Activated naive CD4-positive, alpha-beta T cell (primary cell): ENCODE measurements around the gene RFX8.
"Not testable (repeated sequence)": the region's sequence is repeated elsewhere in the genome, so short reads cannot be mapped to it uniquely, and the experiment has no call there.

Experiments
- DNase-seq, 4 experiments: peaks; one replicate each; lab custom pipeline; 2025; lab: John Stamatoyannopoulos, UW

Gene RFX8

DNA sequence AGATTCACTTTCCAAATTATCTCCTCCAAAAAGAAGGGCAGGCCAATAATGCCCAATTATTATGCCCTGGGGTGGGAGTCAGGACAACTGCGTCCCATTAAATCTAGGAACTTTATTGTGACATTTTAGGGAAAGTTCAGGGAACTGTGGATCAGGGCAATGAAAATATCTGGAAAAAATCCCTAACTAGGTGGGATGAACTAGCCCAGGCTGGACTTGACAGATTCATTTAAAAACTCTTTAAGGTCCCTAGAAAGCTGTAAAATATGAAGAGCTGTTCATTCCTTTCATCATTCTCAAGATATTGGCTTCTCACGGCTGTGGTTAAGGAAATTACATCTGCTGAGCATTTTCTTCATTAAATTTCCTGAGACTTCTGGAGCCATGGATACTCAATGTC, 95.8 kb downstream of the RFX8 start:
- no peak for DNase-seq

DNA sequence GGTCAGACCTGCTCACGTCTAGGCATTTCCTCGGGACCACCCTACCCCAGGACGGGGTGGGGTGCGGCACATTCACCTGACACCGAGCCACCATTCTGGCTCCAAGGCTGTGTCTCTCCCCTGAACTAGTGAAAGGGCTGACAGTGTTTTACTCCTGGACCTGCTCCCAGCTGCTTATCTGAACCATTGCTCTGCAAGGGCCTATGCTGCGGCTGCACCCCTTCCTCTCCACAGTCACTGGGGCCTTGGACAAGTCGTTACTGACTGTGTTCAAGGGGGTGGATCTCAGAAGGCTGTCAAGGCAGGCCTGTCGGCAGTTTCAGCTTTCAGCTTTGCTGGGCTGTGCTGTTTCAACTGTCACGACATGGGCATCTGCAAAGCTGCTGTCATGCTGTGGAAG, 99.3 kb downstream of the RFX8 start:
- no peak for DNase-seq

DNA sequence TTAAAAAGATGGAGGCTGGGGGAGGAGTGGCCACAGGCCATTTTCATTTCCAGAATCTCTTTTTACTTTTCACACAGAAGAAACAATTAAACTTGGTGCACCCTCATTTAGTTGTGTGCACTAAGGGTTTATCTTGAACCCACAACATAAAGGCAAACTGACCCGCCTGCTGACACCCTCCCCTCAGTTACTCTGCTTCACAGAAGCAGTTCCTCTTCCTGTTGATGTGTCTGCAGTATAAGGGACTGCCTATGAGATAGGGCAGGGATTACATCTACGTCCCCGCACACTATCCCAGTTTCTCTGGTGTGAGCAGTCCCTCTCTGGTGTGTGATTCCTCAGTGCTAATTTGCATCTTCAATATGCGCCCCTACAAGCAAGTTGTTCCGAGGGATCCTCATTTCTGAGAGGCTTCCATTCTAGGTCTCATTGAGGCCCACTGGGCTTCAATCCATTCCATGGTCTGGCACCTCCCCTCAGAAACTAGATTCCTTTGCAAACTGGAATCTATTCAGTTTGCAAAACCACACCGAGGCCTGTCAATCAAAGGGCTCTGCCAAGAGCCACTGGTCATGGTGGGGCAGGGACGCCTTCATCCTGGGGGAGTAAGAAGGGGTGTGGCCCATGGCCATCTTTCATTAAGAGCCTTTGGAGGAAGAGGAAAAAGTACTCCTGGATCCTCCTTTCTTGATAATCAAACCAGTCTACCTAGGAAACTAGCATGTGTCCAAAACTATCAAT, 99.9 kb downstream of the RFX8 start:
- no peak for DNase-seq

- no peak for DNase-seq
Measured at GRCh38 chr2:101372792-101373191, 102.1 kb downstream of the RFX8 start.

- DNase-seq, result no peak
Measured at GRCh38 chr2:101371636-101372035, 103.3 kb downstream of the RFX8 start.

GRCh38 chr2:101369100-101369499, 105.8 kb downstream of the RFX8 start:
- no peak for DNase-seq

GRCh38 chr2:101368376-101368775, 106.5 kb downstream of the RFX8 start:
- no peak for DNase-seq

DNA sequence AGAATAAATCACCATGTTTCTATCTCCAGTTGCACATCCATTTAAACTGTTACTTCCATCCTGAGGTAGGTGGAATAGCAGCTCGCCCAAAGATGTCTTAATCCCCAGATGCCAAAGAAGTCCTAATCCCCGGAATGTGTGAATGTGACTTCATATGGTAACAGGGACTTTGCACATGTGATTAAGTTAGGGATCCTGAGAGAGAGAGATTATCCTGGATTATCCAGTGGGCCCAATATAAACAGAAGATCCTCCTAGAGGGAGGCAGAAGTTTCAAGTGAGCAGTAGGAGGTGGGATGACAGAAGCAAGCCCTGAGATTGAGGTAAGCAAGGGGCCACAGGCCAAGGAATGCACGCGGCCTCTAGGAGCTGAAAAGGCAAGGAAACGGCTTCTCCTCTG, 107.4 kb downstream of the RFX8 start:
- DNase-seq, result no peak

DNA sequence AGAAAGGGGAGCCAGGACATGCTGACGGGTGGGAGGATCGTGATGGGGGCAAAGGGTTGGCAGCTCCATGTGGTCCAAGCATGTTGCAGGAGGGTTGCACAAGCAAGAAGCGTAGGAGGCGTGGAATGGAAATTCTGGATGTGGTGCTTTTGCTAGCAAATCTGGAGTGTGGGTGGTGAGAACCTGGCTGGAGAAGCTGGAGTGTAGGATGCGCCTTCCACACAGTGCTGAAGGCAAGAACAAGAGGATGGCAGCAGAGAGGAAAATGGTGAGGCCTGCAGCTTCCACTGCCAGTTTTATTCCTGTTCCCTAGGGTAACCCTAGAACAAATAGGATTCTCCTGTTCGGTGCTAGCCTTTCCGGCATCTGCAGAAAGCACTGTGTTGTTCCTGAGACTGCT, 110.0 kb downstream of the RFX8 start:
- no peak for DNase-seq

DNA sequence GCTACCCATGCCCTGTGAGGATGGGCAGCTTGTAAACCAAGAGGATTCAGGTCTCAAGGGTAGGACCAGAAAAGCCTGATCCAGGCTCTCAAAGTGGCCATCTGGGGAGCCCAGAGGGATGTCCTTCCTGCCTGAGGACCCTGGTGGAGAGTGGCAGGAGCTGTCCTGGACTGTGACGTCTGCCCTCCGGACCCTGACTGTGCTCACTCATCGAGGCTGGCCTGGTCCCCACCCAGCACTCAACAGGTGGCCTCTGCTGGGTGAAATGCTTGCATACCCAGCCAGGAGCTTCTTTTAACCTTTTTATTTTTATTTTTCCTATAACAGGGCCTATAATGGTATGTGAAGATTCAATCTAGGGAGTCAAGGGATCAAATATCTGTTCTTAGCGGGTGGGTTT, 112.1 kb downstream of the RFX8 start:
- no peak for DNase-seq

DNA sequence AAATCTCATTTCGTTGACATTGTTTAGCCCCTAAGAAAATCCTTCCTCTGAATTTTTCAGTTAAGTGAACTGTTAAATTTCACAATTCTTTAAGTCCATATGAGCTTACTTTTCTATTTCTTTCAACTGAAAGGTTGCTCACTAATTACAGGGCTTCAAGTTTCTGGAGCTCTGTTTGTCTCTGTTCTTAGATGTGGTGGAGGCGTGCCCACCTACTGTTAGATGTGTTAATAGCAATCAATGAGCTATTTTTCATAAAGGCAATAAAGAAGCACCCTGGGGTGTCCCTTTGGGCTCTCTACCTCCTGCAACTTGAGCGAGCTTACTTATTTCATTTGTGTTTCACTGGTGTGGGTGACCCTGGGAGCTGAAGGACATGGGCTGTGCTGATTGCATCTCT, 112.6 kb downstream of the RFX8 start:
- DNase-seq, result no peak

DNA sequence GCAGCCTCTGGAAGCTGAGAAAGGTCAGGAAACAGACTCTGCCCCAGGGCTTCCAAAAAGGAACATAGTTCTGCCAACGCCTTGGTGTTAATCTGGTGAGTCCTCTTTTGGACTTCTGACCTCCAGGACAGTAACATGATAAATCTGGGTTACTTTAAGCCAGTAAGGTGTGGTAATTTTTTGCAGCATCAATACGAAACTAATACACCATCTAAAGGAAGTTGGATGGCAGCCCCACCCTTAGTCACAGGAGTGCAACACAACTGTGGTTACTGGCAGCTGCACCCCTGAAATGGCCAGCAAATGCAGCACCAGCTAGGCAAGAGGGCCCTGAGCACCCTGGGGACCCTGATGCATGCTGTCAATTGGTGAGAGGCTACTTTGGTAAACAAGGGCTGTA, 113.4 kb downstream of the RFX8 start:
- no peak for DNase-seq

DNA sequence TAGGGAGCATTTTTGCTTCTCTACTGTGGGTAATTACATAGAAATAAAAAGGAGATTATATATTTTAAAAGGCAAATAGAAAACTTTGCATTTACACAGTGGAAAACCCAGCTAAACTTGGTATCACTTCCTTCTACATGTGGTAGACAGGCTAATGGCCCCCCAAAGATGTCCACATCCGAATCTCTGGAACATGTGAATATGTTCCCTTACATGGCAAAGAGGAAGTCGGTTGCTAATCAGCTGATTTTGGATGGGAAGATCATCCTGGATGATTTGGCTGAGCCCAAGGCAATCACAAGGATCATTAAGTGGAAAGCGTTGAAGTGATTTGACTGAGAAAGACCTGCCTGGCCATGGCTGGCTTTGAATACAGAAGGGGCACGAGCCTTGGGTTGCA, 113.8 kb downstream of the RFX8 start:
- DNase-seq, result no peak

DNA sequence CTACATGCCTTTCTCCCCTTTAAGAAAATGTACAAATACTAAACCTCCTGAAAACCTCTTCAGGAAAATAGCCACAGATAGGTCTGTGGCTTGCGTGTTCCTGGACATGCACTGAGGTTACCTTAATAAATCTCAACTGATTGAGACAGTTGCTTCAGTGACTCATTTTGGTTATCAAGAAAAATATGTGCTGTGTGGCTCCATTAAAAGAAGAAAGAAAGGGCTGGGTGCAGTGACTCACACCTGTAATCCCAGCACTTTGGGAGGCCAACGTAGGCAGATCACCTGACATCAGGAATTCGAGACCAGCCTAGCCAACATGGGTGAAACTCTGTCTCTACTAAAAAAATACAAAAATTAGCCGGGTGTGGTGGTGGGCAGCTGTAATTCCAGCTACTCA, 114.7 kb downstream of the RFX8 start:
- no peak for DNase-seq

GRCh38 chr2:101359410-101359954, 115.4 kb downstream of the RFX8 start:
- no peak for DNase-seq

GRCh38 chr2:101357376-101357775, 117.5 kb downstream of the RFX8 start:
- DNase-seq, result no peak

- DNase-seq, result no peak
Measured at GRCh38 chr2:101356521-101356920, 118.4 kb downstream of the RFX8 start.

DNA sequence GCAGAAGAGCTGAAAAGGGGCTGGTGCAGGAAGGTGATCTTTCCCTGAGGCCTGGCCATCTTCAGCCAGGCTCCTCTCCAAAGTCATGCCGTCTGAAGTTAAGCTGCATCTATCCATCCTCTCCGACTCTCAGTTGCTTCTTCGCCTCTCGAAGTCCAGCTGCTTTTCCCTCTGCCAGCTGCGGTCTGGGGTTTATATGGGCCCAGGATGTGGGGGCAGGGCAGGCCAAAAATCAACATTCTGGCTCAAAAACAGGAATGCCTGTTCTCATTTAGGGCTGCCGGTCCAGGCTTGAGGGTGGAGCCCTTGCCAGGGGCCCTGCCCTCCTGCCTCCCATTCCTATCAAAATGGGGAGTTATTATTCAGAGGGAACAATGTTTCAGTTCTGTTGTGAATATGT, 118.9 kb downstream of the RFX8 start:
- no peak for DNase-seq

GRCh38 chr2:101355401-101356054, 119.4 kb downstream of the RFX8 start:
- no peak for DNase-seq

DNA sequence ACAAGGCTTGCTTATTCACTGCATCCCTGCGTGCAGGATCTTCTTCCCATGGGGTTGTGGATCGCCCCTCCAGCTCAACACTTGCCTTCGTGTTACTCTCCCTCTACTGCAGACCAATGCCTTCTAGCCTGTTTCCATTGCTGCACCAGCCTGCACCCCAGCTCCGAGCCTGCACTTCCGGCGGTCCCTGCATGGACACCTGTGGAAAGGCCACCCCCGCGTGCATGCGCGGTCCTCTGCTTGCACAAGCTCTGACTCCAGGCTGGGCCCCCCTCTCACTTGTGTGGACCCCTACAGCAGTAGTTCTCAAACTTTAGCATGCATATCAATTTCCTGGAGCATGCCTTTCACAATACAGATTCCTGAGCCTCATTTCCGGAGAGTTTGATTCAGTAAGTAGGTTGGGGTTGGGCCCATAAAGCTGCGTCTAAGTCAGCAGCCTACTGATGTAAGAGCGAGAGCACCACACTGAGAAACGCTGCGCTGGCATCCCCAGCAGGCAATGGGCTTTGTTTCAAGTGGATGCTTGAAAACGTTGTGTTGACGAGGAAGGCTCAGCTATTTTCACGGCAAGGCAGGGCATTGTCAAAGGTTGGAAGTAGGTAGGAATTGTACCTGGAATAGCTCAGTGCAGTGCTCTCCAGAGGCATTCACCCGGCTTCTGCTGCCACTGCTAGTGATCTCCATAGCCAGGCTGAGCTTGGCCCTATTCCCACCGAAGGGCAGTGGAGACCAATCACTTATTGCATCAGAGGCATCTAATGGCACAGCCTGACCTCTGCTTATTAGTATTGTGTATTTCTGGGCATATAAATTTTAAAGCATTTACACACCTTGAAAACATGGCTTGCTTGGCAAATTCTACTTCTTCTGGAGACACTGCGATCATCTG, 120.2 kb downstream of the RFX8 start:
- DNase-seq, result no peak

DNA sequence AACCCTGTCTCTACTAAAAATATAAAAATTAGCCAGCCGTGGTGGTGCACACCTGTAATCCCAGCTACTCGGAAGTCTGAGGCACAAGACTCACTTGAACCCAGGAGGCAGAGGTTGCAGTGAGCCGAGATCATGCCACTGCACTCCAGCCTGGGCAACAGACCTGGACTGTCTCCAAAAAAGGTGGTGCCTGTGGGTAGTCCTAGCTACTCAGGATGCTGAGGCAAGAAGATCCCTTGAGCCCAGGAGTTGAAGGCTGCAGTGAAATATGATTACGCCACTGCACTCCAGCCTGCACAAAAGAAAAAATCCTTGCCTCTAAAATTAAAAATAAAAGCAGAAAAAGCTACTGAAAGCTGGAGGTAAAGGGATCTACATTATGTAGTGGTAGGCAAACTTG, 122.3 kb downstream of the RFX8 start:
- DNase-seq, result not testable (repeated sequence)

GRCh38 chr2:101351207-101351606, 123.7 kb downstream of the RFX8 start:
- no peak for DNase-seq
